DND-41 (cell line): ENCODE data around the gene SH3GLB2.

Source experiments
- ATAC-seq: fragments of 200-7000 bp; cut with Tn5 transposase; 3 replicates; pipeline ENCODE4 v1.9.1; 2021; ENCODE audit warnings: low read depth; ENCODE audit not compliant: insufficient read depth
- DNase-seq: peaks from one replicate; pipeline ENCODE4 v3.0.0-alpha.2; 2020
- H2AFZ ChIP-seq: 2 replicates; pipeline ENCODE4 v1.6.0; 2012; ENCODE audit warnings: low read depth, low read length
- H3K27ac ChIP-seq: 2 replicates; pipeline ENCODE4 v1.5.1; 2012; ENCODE audit warnings: low read length, inconsistent platforms
- H3K27me3 ChIP-seq: fragments of 200-600 bp; sonication (generic); 2 replicates; pipeline ENCODE4 v1.6.0; 2012; ENCODE audit warnings: low read length, mild to moderate bottlenecking, inconsistent platforms; ENCODE audit not compliant: insufficient read depth, poor library complexity
- H3K36me3 ChIP-seq: 2 replicates; pipeline ENCODE4 v1.5.1; 2012; ENCODE audit warnings: low read length, inconsistent platforms; ENCODE audit not compliant: insufficient read depth
- H3K4me1 ChIP-seq: 2 replicates; pipeline ENCODE4 v1.5.1; 2012; ENCODE audit warnings: mild to moderate bottlenecking, low read length; ENCODE audit not compliant: insufficient read depth
- H3K4me2 ChIP-seq: 2 replicates; pipeline ENCODE4 v1.6.0; 2012; ENCODE audit warnings: mild to moderate bottlenecking, moderate library complexity, low read length, inconsistent platforms; ENCODE audit not compliant: insufficient read depth
- H3K4me3 ChIP-seq, 2 experiments: fragments of 200-600 bp in 1 of 2; shearing (Covaris generic) in 1 of 2; 2 replicates each; pipeline ENCODE4 v1.5.1; 2012 to 2016; ENCODE audit warnings: inconsistent platforms in 2 of 2, low read length in 2 of 2, mild to moderate bottlenecking in 2 of 2, low read depth in 1 of 2, moderate library complexity in 1 of 2
- H3K79me2 ChIP-seq: 2 replicates; pipeline ENCODE4 v1.6.0; 2012; ENCODE audit warnings: low read length, inconsistent platforms; ENCODE audit not compliant: insufficient read depth
- H3K9ac ChIP-seq: 2 replicates; pipeline ENCODE4 v1.6.0; 2012; ENCODE audit warnings: low read depth, mild to moderate bottlenecking, inconsistent platforms, low read length, moderate library complexity
- H3K9me3 ChIP-seq: 2 replicates; pipeline ENCODE4 v1.5.1; 2012; ENCODE audit warnings: low read length, moderate library complexity, mild to moderate bottlenecking, inconsistent platforms; ENCODE audit not compliant: insufficient read depth, severe bottlenecking
- H4K20me1 ChIP-seq: 2 replicates; pipeline ENCODE4 v1.6.0; 2012; ENCODE audit warnings: low read length; ENCODE audit not compliant: insufficient read depth
- EZH2 ChIP-seq: IDR thresholded peaks from 3 replicates; pipeline ENCODE4 v1.6.1; 2012; ENCODE audit warnings: borderline replicate concordance, low read depth, mild to moderate bottlenecking, moderate library complexity, low read length, inconsistent platforms; ENCODE audit not compliant: severe bottlenecking
- TF ChIP-seq, protein P1 (sequence below): IDR thresholded peaks from 2 replicates; pipeline ENCODE4 v1.5.1; 2012; ENCODE audit warnings: borderline replicate concordance, low read length, moderate library complexity, mild to moderate bottlenecking; ENCODE audit not compliant: poor library complexity, severe bottlenecking; ENCODE audit errors: extremely low read depth

The SH3GLB2 gene

DNA sequence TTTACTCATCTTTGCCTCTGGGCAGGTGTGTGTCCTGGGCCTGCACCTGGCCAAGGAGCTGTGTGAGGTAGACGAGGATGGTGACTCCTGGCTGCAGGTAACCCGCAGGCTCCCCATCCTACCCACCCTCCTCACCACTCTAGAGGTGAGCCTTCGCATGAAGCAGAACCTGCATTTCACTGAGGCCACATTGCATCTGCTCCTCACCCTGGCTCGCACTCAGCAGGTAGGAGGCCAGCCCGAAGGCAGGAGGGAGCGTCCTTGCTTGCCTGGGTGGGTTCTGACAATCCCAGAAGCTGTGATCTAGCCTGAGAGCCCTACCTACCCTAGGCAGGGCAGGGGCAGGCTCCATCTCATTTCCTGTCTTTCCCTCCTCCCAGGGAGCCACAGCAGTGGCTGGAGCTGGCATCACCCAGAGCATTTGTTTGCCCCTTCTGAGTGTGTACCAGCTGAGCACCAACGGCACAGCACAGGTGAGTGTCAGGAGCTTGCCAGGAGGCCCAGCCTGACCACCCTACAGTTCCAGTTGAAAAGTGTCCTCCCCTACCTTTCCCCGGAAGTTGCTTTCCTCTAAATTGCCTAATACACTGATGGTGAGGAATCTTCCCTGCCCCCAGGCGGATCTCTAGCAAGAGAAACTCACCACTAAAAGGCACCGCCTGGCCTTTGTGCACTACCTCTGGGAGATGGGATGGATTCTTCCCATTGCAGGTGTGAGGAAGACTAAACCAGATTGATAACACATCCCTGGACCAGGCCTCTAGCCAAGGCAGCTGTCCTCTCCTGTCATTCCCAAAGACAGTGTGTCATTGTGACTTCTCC lies 26.4 kb downstream of the SH3GLB2 start:
- Histone ChIP-seq H3K4me1 (no peaks in the 10 kb centered on the region), H2AFZ (no peak overlapping the region), H3K4me3 (no peak overlapping the region), H3K9me3 (no peaks in the 10 kb centered on the region), H4K20me1 (peaks cover 6% of the 10 kb centered on the region; the same call in 1 of the 2 replicates), H3K27me3 (no peaks in the 10 kb centered on the region), H3K27ac (no peak overlapping the region), H3K79me2 (no peaks in the 10 kb centered on the region), H3K9ac (no peak overlapping the region), H3K4me2 (no peak overlapping the region), H3K36me3 (peaks cover 85% of the 10 kb centered on the region)
- DNase-seq: no peak
- TF ChIP-seq, protein P1, sequence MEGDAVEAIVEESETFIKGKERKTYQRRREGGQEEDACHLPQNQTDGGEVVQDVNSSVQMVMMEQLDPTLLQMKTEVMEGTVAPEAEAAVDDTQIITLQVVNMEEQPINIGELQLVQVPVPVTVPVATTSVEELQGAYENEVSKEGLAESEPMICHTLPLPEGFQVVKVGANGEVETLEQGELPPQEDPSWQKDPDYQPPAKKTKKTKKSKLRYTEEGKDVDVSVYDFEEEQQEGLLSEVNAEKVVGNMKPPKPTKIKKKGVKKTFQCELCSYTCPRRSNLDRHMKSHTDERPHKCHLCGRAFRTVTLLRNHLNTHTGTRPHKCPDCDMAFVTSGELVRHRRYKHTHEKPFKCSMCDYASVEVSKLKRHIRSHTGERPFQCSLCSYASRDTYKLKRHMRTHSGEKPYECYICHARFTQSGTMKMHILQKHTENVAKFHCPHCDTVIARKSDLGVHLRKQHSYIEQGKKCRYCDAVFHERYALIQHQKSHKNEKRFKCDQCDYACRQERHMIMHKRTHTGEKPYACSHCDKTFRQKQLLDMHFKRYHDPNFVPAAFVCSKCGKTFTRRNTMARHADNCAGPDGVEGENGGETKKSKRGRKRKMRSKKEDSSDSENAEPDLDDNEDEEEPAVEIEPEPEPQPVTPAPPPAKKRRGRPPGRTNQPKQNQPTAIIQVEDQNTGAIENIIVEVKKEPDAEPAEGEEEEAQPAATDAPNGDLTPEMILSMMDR: no peak
- no peak for TF ChIP-seq EZH2
- no peak for ATAC-seq

DNA sequence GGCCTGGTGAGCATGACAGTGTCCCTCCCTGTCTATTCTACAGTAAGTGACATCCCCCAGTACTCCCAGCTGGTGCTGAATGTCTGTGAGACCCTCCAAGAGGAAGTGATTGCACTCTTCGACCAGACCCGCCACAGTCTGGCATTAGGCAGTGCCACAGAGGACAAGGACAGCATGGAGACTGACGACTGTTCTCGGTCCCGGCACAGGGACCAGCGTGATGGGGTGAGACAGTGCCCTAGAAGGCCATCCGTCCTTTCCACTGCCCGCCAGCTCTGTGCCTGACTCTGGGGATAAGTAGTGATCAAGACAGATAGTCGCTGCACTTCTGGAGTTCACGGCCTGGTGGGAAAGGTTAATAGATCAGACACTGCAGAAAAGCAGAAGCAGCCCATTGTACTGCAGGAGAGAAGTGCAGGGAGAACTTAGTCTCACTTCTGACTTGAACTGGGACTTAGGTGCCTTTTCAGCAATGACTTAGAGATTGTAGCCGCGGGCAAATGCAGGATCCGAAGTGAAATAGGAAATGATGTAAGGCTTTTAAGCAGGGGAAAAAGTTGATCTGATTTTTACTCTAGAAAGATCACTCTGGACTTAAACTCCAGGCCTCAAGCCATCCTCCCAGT lies 28.4 kb downstream of the SH3GLB2 start:
- H3K4me3 ChIP-seq: no peak overlapping the region
- ATAC-seq (no peak), DNase-seq (no peak)
- peaks cover 83% of the 10 kb centered on the region for H3K36me3 ChIP-seq
- no peak for TF ChIP-seq EZH2
- TF ChIP-seq, protein P1: no peak
- no peak overlapping the region for H3K9ac ChIP-seq
- no peak overlapping the region for H2AFZ ChIP-seq
- H3K27me3 ChIP-seq: no peaks in the 10 kb centered on the region
- H3K4me2 ChIP-seq: no peak overlapping the region
- no peak overlapping the region for H3K27ac ChIP-seq
- no peaks in the 10 kb centered on the region for H3K9me3 ChIP-seq
- H3K4me1 ChIP-seq: no peaks in the 10 kb centered on the region
- no peaks in the 10 kb centered on the region for H3K79me2 ChIP-seq
- peaks cover 6% of the 10 kb centered on the region; the same call in 1 of the 2 replicates for H4K20me1 ChIP-seq

DNA sequence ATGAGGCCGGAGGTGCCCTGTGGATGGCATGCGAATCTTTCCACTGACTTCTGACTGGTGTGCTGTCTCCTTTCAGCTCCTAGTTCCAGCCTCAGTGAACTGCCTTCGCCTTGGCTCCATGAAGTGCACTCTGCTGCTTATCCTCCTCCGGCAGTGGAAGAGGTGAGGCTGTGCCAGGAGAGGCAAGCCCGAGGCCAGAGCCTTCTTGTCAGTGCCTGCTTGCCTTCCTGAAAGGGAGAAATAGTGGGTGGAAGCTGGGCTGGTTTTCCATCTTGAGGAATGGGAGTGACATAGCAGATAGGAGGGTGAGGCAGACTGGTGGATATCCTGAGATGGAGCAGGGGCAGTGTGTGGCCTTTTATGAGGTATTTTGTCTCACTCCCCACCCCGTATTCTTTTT lies 29.7 kb downstream of the SH3GLB2 start:
- no peaks in the 10 kb centered on the region for H3K4me1 ChIP-seq
- ATAC-seq: no peak
- no peaks in the 10 kb centered on the region for H3K79me2 ChIP-seq
- peaks cover 92% of the 10 kb centered on the region for H3K36me3 ChIP-seq
- H3K27ac ChIP-seq: no peak overlapping the region
- H3K9ac ChIP-seq: no peak overlapping the region
- no peaks in the 10 kb centered on the region for H3K27me3 ChIP-seq
- peaks cover 5% of the 10 kb centered on the region; the same call in 1 of the 2 replicates for H4K20me1 ChIP-seq
- no peak overlapping the region for H2AFZ ChIP-seq
- no peak for TF ChIP-seq EZH2
- TF ChIP-seq, protein P1: no peak
- no peak overlapping the region for H3K4me2 ChIP-seq
- no peak for DNase-seq
- H3K4me3 ChIP-seq: no peak overlapping the region
- no peaks in the 10 kb centered on the region for H3K9me3 ChIP-seq
